ENCODE results near the gene LDB3.
A peak's percentile ranks its signal among the peaks of the same experiment; 100 is the strongest.

Gene LDB3

GRCh38 chr10:86692023-86692514, 23.8 kb downstream of the LDB3 start:
- Histone ChIP-seq H3K27ac (ENCODE audit: insufficient read depth in 1 of 2, low read depth in 1 of 2, low read length in 2 of 2, poor library complexity in 1 of 2, severe bottlenecking in 2 of 2) (no peak overlapping the region), H3K4me3 (ENCODE audit: control insufficient read depth in 1 of 7, extremely low read depth in 1 of 7, insufficient read depth in 4 of 7, low read depth in 2 of 7, low read length in 6 of 7) (no peak overlapping the region), H3K4me1 (ENCODE audit: control extremely low read depth in 1 of 4, control insufficient read depth in 4 of 4, insufficient read depth in 4 of 4, low read length in 3 of 4) (peaks cover 0 to 6% (median 0%) of the 10 kb centered on the region in 4 experiments), H3K36me3 (ENCODE audit: control insufficient read depth in 4 of 4, insufficient read depth in 4 of 4, low read length in 3 of 4) (no peaks in the 10 kb centered on the region), H3K9me3 (ENCODE audit: control extremely low read depth in 1 of 5, control insufficient read depth in 4 of 5, insufficient read depth in 2 of 5, low read depth in 1 of 5, low read length in 4 of 5) (no peaks in the 10 kb centered on the region), H3K27me3 (replicated peaks in 2 of 5; ENCODE audit: control insufficient read depth in 4 of 5, insufficient read depth in 5 of 5, low read length in 4 of 5) (peaks cover 0 to 11% (median 0%) of the 10 kb centered on the region in 5 experiments)
- 96% methylated on average over 8 of the region's 8 CpGs for WGBS (ENCODE audit: insufficient coverage)
- POLR2A ChIA-PET, result no interaction called here
- CTCF ChIA-PET, result interaction anchor here (2.5 to 5.1 kb wide), 2 partner anchors 11 to 209 kb away, joined by 10 to 47 read pairs; no protein-coding TSS in a partner anchor
- DNase-seq, result no peak

- 93% methylated on average over 7 of the region's 7 CpGs for WGBS (ENCODE audit: insufficient coverage)
- no peaks in the 10 kb centered on the region for H3K36me3 ChIP-seq (ENCODE audit: control insufficient read depth in 4 of 4, insufficient read depth in 4 of 4, low read length in 3 of 4)
- H3K9me3 ChIP-seq (ENCODE audit: control extremely low read depth in 1 of 5, control insufficient read depth in 4 of 5, insufficient read depth in 2 of 5, low read depth in 1 of 5, low read length in 4 of 5), result no peaks in the 10 kb centered on the region
- H3K27me3 ChIP-seq (replicated peaks in 2 of 5; ENCODE audit: control insufficient read depth in 4 of 5, insufficient read depth in 5 of 5, low read length in 4 of 5), result peaks cover 0 to 11% (median 0%) of the 10 kb centered on the region in 5 experiments
- H3K4me3 ChIP-seq (ENCODE audit: control insufficient read depth in 1 of 7, extremely low read depth in 1 of 7, insufficient read depth in 4 of 7, low read depth in 2 of 7, low read length in 6 of 7), result no peak overlapping the region
- ChIA-PET CTCF (interaction anchor here (1.6 to 5.1 kb wide), 4 partner anchors 10 to 208 kb away, joined by 5 to 47 read pairs (median 8); no protein-coding TSS in a partner anchor), POLR2A (no interaction called here)
- peaks cover 0 to 6% (median 0%) of the 10 kb centered on the region in 4 experiments for H3K4me1 ChIP-seq (ENCODE audit: control extremely low read depth in 1 of 4, control insufficient read depth in 4 of 4, insufficient read depth in 4 of 4, low read length in 3 of 4)
- no peak overlapping the region for H3K27ac ChIP-seq (ENCODE audit: insufficient read depth in 1 of 2, low read depth in 1 of 2, low read length in 2 of 2, poor library complexity in 1 of 2, severe bottlenecking in 2 of 2)
- DNase-seq, result no peak
These were observed 24.4 kb downstream of the LDB3 start for GRCh38 chr10:86692664-86693063.

- Histone ChIP-seq H3K27me3 (replicated peaks in 2 of 5; ENCODE audit: control insufficient read depth in 4 of 5, insufficient read depth in 5 of 5, low read length in 4 of 5) (peaks cover 0 to 11% (median 0%) of the 10 kb centered on the region in 5 experiments), H3K9me3 (ENCODE audit: control extremely low read depth in 1 of 5, control insufficient read depth in 4 of 5, insufficient read depth in 2 of 5, low read depth in 1 of 5, low read length in 4 of 5) (no peaks in the 10 kb centered on the region), H3K27ac (ENCODE audit: insufficient read depth in 1 of 2, low read depth in 1 of 2, low read length in 2 of 2, poor library complexity in 1 of 2, severe bottlenecking in 2 of 2) (no peak overlapping the region), H3K36me3 (ENCODE audit: control insufficient read depth in 4 of 4, insufficient read depth in 4 of 4, low read length in 3 of 4) (no peaks in the 10 kb centered on the region), H3K4me3 (ENCODE audit: control insufficient read depth in 1 of 7, extremely low read depth in 1 of 7, insufficient read depth in 4 of 7, low read depth in 2 of 7, low read length in 6 of 7) (no peak overlapping the region), H3K4me1 (ENCODE audit: control extremely low read depth in 1 of 4, control insufficient read depth in 4 of 4, insufficient read depth in 4 of 4, low read length in 3 of 4) (peaks cover 0 to 5% (median 0%) of the 10 kb centered on the region in 4 experiments)
- ChIA-PET POLR2A (interaction anchor here (0.9 kb wide), 1 partner anchor 13 kb away, joined by 3 read pairs; no protein-coding TSS in a partner anchor), CTCF (interaction anchor here (0.6 to 5.1 kb wide), 12 partner anchors 10 to 224 kb away, joined by 3 to 47 read pairs (median 5); no protein-coding TSS in a partner anchor)
- WGBS (ENCODE audit: insufficient coverage), result 95% methylated on average over 2 of the region's 2 CpGs
- DNase-seq, result no peak
These were observed 25.0 kb downstream of the LDB3 start for GRCh38 chr10:86693275-86693674.

DNA sequence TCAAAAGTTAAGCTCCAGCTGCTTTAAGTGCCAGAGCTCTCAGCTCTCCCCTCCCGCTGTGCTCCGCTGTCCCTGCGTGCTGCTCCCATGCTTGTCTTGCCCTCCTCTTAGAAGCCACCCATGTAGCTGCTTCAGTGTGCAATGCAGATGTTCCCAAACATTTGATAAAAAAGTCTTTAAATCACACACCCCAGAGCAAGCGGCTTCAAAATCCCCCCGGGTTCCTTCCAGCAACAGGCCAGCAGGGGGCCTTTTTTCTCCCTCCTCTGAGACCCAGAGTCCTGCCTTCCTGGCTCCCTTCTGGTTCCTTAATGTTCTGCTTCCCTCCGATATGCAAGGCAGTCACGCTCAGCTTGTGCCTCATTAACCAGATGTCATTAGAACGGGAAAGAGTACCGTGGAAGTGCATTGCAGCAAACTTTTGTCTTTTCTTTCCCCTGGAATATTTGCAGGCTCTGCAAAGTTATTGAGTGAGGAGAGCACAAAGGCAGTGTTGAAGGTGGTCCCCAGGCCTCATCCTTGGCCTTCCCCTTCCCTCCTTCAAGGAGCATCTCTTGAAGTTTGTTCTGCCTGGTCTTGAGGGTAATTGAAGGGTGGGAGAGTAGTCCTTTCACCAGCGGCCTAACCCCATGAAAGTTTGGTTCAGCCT, 25.5 kb downstream of the LDB3 start:
- WGBS (ENCODE audit: insufficient coverage), result 30% methylated on average over 7 of the region's 10 CpGs
- Histone ChIP-seq H3K4me1 (ENCODE audit: control extremely low read depth in 1 of 4, control insufficient read depth in 4 of 4, insufficient read depth in 4 of 4, low read length in 3 of 4) (no peaks in the 10 kb centered on the region), H3K27ac (ENCODE audit: insufficient read depth in 1 of 2, low read depth in 1 of 2, low read length in 2 of 2, poor library complexity in 1 of 2, severe bottlenecking in 2 of 2) (no peak overlapping the region), H3K4me3 (ENCODE audit: control insufficient read depth in 1 of 7, extremely low read depth in 1 of 7, insufficient read depth in 4 of 7, low read depth in 2 of 7, low read length in 6 of 7) (no peak overlapping the region), H3K36me3 (ENCODE audit: control insufficient read depth in 4 of 4, insufficient read depth in 4 of 4, low read length in 3 of 4) (no peaks in the 10 kb centered on the region), H3K27me3 (replicated peaks in 2 of 5; ENCODE audit: control insufficient read depth in 4 of 5, insufficient read depth in 5 of 5, low read length in 4 of 5) (peaks cover 0 to 11% (median 0%) of the 10 kb centered on the region in 5 experiments), H3K9me3 (ENCODE audit: control extremely low read depth in 1 of 5, control insufficient read depth in 4 of 5, insufficient read depth in 2 of 5, low read depth in 1 of 5, low read length in 4 of 5) (no peaks in the 10 kb centered on the region)
- DNase-seq, result peak; percentile 47 to 67 (median 66)
- CTCF ChIA-PET, result interaction anchor here (0.6 to 5.1 kb wide), 15 partner anchors 9 to 223 kb away, joined by 3 to 47 read pairs (median 4); no protein-coding TSS in a partner anchor
- POLR2A ChIA-PET, result interaction anchor here (0.9 kb wide), 1 partner anchor 12 kb away, joined by 3 read pairs; no protein-coding TSS in a partner anchor

GRCh38 chr10:86698207-86698940, 30.1 kb downstream of the LDB3 start:
- Histone ChIP-seq H3K27me3 (replicated peaks in 2 of 5; ENCODE audit: control insufficient read depth in 4 of 5, insufficient read depth in 5 of 5, low read length in 4 of 5) (peaks cover 0 to 6% (median 0%) of the 10 kb centered on the region in 5 experiments), H3K4me3 (ENCODE audit: control insufficient read depth in 1 of 7, extremely low read depth in 1 of 7, insufficient read depth in 4 of 7, low read depth in 2 of 7, low read length in 6 of 7) (no peak overlapping the region), H3K36me3 (ENCODE audit: control insufficient read depth in 4 of 4, insufficient read depth in 4 of 4, low read length in 3 of 4) (no peaks in the 10 kb centered on the region), H3K27ac (ENCODE audit: insufficient read depth in 1 of 2, low read depth in 1 of 2, low read length in 2 of 2, poor library complexity in 1 of 2, severe bottlenecking in 2 of 2) (no peak overlapping the region), H3K4me1 (ENCODE audit: control extremely low read depth in 1 of 4, control insufficient read depth in 4 of 4, insufficient read depth in 4 of 4, low read length in 3 of 4) (no peaks in the 10 kb centered on the region), H3K9me3 (ENCODE audit: control extremely low read depth in 1 of 5, control insufficient read depth in 4 of 5, insufficient read depth in 2 of 5, low read depth in 1 of 5, low read length in 4 of 5) (no peaks in the 10 kb centered on the region)
- ChIA-PET CTCF (interaction anchor here (0.7 to 1.2 kb wide), 3 partner anchors 8 to 201 kb away, joined by 3 to 6 read pairs (median 3); no protein-coding TSS in a partner anchor), POLR2A (no interaction called here)
- WGBS (ENCODE audit: insufficient coverage), result 98% methylated on average over 9 of the region's 9 CpGs
- DNase-seq, result no peak

DNA sequence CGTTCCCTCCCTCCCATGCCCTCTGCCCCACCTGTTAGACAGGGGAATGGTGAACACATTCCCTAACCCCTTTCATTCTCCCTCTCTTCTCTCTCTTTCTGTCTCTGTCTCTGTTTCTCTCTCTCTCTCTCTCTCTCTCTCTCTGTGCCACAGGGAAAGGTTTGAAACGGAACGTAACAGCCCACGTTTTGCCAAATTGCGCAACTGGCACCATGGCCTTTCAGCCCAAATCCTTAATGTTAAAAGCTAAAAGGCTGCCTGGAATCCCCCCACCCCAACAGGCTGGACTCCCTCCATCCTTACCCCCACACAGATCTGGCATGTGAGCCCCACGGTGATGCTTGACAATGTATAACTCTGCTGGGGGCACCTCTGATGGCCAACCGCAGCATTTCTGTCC, 30.8 kb downstream of the LDB3 start:
- no peak overlapping the region for H3K4me3 ChIP-seq (ENCODE audit: control insufficient read depth in 1 of 7, extremely low read depth in 1 of 7, insufficient read depth in 4 of 7, low read depth in 2 of 7, low read length in 6 of 7)
- H3K27me3 ChIP-seq (replicated peaks in 2 of 5; ENCODE audit: control insufficient read depth in 4 of 5, insufficient read depth in 5 of 5, low read length in 4 of 5), result peaks cover 0 to 4% (median 0%) of the 10 kb centered on the region in 5 experiments
- H3K36me3 ChIP-seq (ENCODE audit: control insufficient read depth in 4 of 4, insufficient read depth in 4 of 4, low read length in 3 of 4), result no peaks in the 10 kb centered on the region
- ChIA-PET POLR2A (no interaction called here), CTCF (interaction anchor here (0.5 to 1.5 kb wide), 5 partner anchors 9 to 1204 kb away, joined by 3 to 6 read pairs (median 3); no protein-coding TSS in a partner anchor)
- no peaks in the 10 kb centered on the region for H3K9me3 ChIP-seq (ENCODE audit: control extremely low read depth in 1 of 5, control insufficient read depth in 4 of 5, insufficient read depth in 2 of 5, low read depth in 1 of 5, low read length in 4 of 5)
- H3K4me1 ChIP-seq (ENCODE audit: control extremely low read depth in 1 of 4, control insufficient read depth in 4 of 4, insufficient read depth in 4 of 4, low read length in 3 of 4), result no peaks in the 10 kb centered on the region
- WGBS (ENCODE audit: insufficient coverage), result 100% methylated on average over 2 of the region's 7 CpGs
- no peak overlapping the region for H3K27ac ChIP-seq (ENCODE audit: insufficient read depth in 1 of 2, low read depth in 1 of 2, low read length in 2 of 2, poor library complexity in 1 of 2, severe bottlenecking in 2 of 2)
- no peak for DNase-seq

All from common myeloid progenitor, CD34-positive (primary cell).